Measurements from ENCODE around the gene TSPAN17.

The TSPAN17 gene

GRCh38 chr5:176702671-176703641 lies 55.7 kb downstream of the TSPAN17 start:
- TF ChIP-seq CTCF (IDR thresholded peaks at IDR 0.05; ENCODE audit: low read depth, low read length), result no peak
- H3K9me3 ChIP-seq, result no peaks in the 10 kb centered on the region
- H3K36me3 ChIP-seq, result no peaks in the 10 kb centered on the region
- no peaks in the 10 kb centered on the region for H3K4me1 ChIP-seq
- no peaks in the 10 kb centered on the region for H3K27me3 ChIP-seq
- DNase-seq, result no peak
- no peak overlapping the region for H3K4me3 ChIP-seq (ENCODE audit: low read depth, low read length)

GRCh38 chr5:176703857-176704256 lies 56.6 kb downstream of the TSPAN17 start:
- H3K4me1 ChIP-seq, result no peaks in the 10 kb centered on the region
- TF ChIP-seq CTCF (IDR thresholded peaks at IDR 0.05; ENCODE audit: low read depth, low read length), result no peak
- no peak overlapping the region for H3K4me3 ChIP-seq (ENCODE audit: low read depth, low read length)
- H3K27me3 ChIP-seq, result no peaks in the 10 kb centered on the region
- DNase-seq, result no peak
- H3K9me3 ChIP-seq, result no peaks in the 10 kb centered on the region
- no peaks in the 10 kb centered on the region for H3K36me3 ChIP-seq

GRCh38 chr5:176704355-176704754 lies 57.1 kb downstream of the TSPAN17 start:
- Histone ChIP-seq H3K36me3 (no peaks in the 10 kb centered on the region), H3K27me3 (no peaks in the 10 kb centered on the region), H3K4me3 (ENCODE audit: low read depth, low read length) (no peak overlapping the region), H3K9me3 (no peaks in the 10 kb centered on the region), H3K4me1 (no peaks in the 10 kb centered on the region)
- TF ChIP-seq CTCF (IDR thresholded peaks at IDR 0.05; ENCODE audit: low read depth, low read length), result no peak
- no peak for DNase-seq

GRCh38 chr5:176704817-176705216 lies 57.5 kb downstream of the TSPAN17 start:
- no peaks in the 10 kb centered on the region for H3K36me3 ChIP-seq
- H3K4me3 ChIP-seq (ENCODE audit: low read depth, low read length), result no peak overlapping the region
- H3K9me3 ChIP-seq, result no peaks in the 10 kb centered on the region
- H3K27me3 ChIP-seq, result no peaks in the 10 kb centered on the region
- DNase-seq, result no peak
- no peaks in the 10 kb centered on the region for H3K4me1 ChIP-seq
- TF ChIP-seq CTCF (IDR thresholded peaks at IDR 0.05; ENCODE audit: low read depth, low read length), result no peak

All from BE2C (cell line).